K562 (cell line): Measurements from ENCODE around the gene ZNF428. TPM values are rescaled to one million over a fixed set of nuclear protein-coding genes. Genes with fewer than 3 reads are reported as not detected.
A peak's percentile ranks its signal among the peaks of the same experiment; 100 is the strongest.

ENCODE experiments used
- CXXC5 ChIP-seq: fragments of 250-450 bp; sonication (Bioruptor Pico); IDR thresholded peaks from 2 replicates; pipeline ENCODE4 v1.8.0; 2022; ENCODE audit warnings: inconsistent platforms, mild to moderate bottlenecking, moderate library complexity
- ESRRA ChIP-seq: fragments of 450-650 bp; IDR thresholded peaks from 2 replicates; pipeline ENCODE4 v1.6.1; 2014; ENCODE audit warnings: low read depth, mild to moderate bottlenecking, moderate library complexity, borderline replicate concordance
- ETS1 ChIP-seq: conservative IDR thresholded peaks from 2 replicates; pipeline ENCODE4 v1.6.1; 2011; ENCODE audit warnings: low read depth, mild to moderate bottlenecking, low read length; ENCODE audit not compliant: control insufficient read depth
- FOXK2 ChIP-seq, 2 experiments: fragments of 450-650 bp; IDR thresholded peaks in 1 of 2; conservative IDR thresholded peaks in 1 of 2; 2 replicates each; pipeline ENCODE4 v1.6.1; 2016; ENCODE audit warnings: low read depth in 2 of 2, mild to moderate bottlenecking in 1 of 2
- MTA1 ChIP-seq: fragments of 450-650 bp; IDR thresholded peaks from 2 replicates; pipeline ENCODE4 v1.6.1; 2017; ENCODE audit warnings: borderline replicate concordance
- NFYB ChIP-seq: IDR thresholded peaks from 2 replicates; pipeline ENCODE4 v1.6.1; 2011; ENCODE audit warnings: mild to moderate bottlenecking, moderate library complexity; ENCODE audit not compliant: insufficient read length; ENCODE audit errors: extremely low read depth
- OTX1 ChIP-seq: fragments of 450-650 bp; formaldehyde crosslinking; IDR thresholded peaks from 2 replicates; pipeline ENCODE4 v1.4.0; 2022; ENCODE audit warnings: mild to moderate bottlenecking
- PCBP1 ChIP-seq: fragments of 200-400 bp; formaldehyde crosslinking; IDR thresholded peaks from 2 replicates; pipeline ENCODE4 v1.6.1; 2018; ENCODE audit warnings: mild to moderate bottlenecking, low read depth, low read length; ENCODE audit not compliant: poor library complexity, severe bottlenecking
- RAD21 ChIP-seq, 2 experiments: fragments of 250-450 bp in 1 of 2; fragments of 450-650 bp in 1 of 2; sonication (Bioruptor Pico) in 1 of 2; formaldehyde crosslinking in 1 of 2; IDR thresholded peaks in 1 of 2; conservative IDR thresholded peaks in 1 of 2; 2 replicates each; pipeline versions ENCODE4 v1.4.0 to v1.8.0; 2020 to 2022; ENCODE audit warnings: mild to moderate bottlenecking in 2 of 2, moderate library complexity in 1 of 2
- SMAD1 ChIP-seq: fragments of 150-350 bp; IDR thresholded peaks from 2 replicates; pipeline ENCODE4 v1.6.1; 2014; ENCODE audit warnings: low read length, low read depth; ENCODE audit not compliant: partially characterized antibody
- SP2 ChIP-seq: IDR thresholded peaks from 2 replicates; pipeline ENCODE4 v1.6.1; 2011; ENCODE audit warnings: mild to moderate bottlenecking, low read depth, low read length, moderate library complexity; ENCODE audit not compliant: poor library complexity, severe bottlenecking; ENCODE audit errors: extremely low read depth
- TARDBP ChIP-seq: fragments of 450-650 bp; IDR thresholded peaks from 2 replicates; pipeline ENCODE4 v1.6.1; 2016
- TCF3 ChIP-seq: sonication (generic); formaldehyde crosslinking; IDR thresholded peaks from 2 replicates; pipeline ENCODE4 v1.4.0; 2020; ENCODE audit warnings: mild to moderate bottlenecking, missing genetic modification reagents
- TCF7L2 ChIP-seq: fragments of 150-350 bp; IDR thresholded peaks from 2 replicates; pipeline ENCODE4 v1.6.1; 2016; ENCODE audit warnings: low read depth, mild to moderate bottlenecking, low read length, moderate library complexity
- TRIM24 ChIP-seq, 2 experiments: fragments of 450-650 bp; IDR thresholded peaks; 2 replicates each; pipeline ENCODE4 v1.6.1; 2016
- TRIM28 ChIP-seq: fragments of 450-650 bp; IDR thresholded peaks from 2 replicates; pipeline ENCODE4 v1.6.1; 2017
- ZFX ChIP-seq: sonication (generic); formaldehyde crosslinking; IDR thresholded peaks from 2 replicates; pipeline ENCODE4 v1.8.0; 2022; ENCODE audit warnings: mild to moderate bottlenecking, missing genetic modification reagents, moderate library complexity
- ZNF232 ChIP-seq: sonication (generic); formaldehyde crosslinking; IDR thresholded peaks from 2 replicates; pipeline ENCODE4 v1.8.0; 2022; ENCODE audit warnings: mild to moderate bottlenecking, missing genetic modification reagents
- ZNF263 ChIP-seq: sonication (generic); formaldehyde crosslinking; IDR thresholded peaks from 2 replicates; pipeline ENCODE4 v1.8.0; 2022; ENCODE audit warnings: mild to moderate bottlenecking, missing genetic modification reagents, borderline replicate concordance
- ZNF79 ChIP-seq: fragments of 250-450 bp; sonication (Bioruptor Pico); IDR thresholded peaks from 2 replicates; pipeline ENCODE4 v1.4.0; 2020; ENCODE audit warnings: low read depth, mild to moderate bottlenecking, moderate library complexity
- polyA plus RNA-seq, 8 experiments: library from polyadenylated mRNA; depleted of rRNA in 4 of 8; stranded (reverse) in 5 of 8; unstranded in 3 of 8; fragments of >200 nt; fragmentation: Nextera tagmentation in 2 of 8; fragmentation: Illumina TruSeq in 1 of 8; extraction: Ambion mirVana in 2 of 8; extraction: Trizol in 1 of 8; gene quantifications; 2 replicates each; pipeline versions ENCODE4 v1.2.1 to v1.2.3, GENCODE V29; 2011 to 2014; ENCODE audit warnings: inconsistent platforms in 1 of 8, missing spikeins in 1 of 8
- total RNA-seq, 7 experiments: library from RNA; depleted of rRNA in 6 of 7; stranded (reverse); fragments of >200 nt in 6 of 7; fragmentation: Illumina TruSeq in 2 of 7; extraction: Trizol in 2 of 7; gene quantifications; 2 replicates each; pipeline versions ENCODE4 v1.2.1 to v1.2.3, GENCODE V29; 2011 to 2021; ENCODE audit warnings: low replicate concordance in 1 of 7
- TF ChIP-seq, protein P1 (sequence below): fragments of 450-650 bp; formaldehyde crosslinking; IDR thresholded peaks from 2 replicates; pipeline ENCODE4 v1.4.0; 2022; ENCODE audit warnings: mild to moderate bottlenecking, moderate library complexity
- TF ChIP-seq, protein P2 (sequence below): fragments of 200-400 bp; formaldehyde crosslinking; IDR thresholded peaks from 2 replicates; pipeline ENCODE4 v1.6.1; 2017; ENCODE audit warnings: mild to moderate bottlenecking, low read depth, low read length, moderate library complexity
- TF ChIP-seq, protein P3 (sequence below): sonication (generic); formaldehyde crosslinking; IDR thresholded peaks from 2 replicates; pipeline ENCODE4 v1.8.0; 2022; ENCODE audit warnings: mild to moderate bottlenecking, missing genetic modification reagents

ZNF428 gene
- total and polyA plus RNA-seq, 9 of the 15 experiments (the other 6 are each of a cell fraction or from before 2014, with no cell fraction given): 0.15 to 85.7 (median 15.9) TPM

DNA sequence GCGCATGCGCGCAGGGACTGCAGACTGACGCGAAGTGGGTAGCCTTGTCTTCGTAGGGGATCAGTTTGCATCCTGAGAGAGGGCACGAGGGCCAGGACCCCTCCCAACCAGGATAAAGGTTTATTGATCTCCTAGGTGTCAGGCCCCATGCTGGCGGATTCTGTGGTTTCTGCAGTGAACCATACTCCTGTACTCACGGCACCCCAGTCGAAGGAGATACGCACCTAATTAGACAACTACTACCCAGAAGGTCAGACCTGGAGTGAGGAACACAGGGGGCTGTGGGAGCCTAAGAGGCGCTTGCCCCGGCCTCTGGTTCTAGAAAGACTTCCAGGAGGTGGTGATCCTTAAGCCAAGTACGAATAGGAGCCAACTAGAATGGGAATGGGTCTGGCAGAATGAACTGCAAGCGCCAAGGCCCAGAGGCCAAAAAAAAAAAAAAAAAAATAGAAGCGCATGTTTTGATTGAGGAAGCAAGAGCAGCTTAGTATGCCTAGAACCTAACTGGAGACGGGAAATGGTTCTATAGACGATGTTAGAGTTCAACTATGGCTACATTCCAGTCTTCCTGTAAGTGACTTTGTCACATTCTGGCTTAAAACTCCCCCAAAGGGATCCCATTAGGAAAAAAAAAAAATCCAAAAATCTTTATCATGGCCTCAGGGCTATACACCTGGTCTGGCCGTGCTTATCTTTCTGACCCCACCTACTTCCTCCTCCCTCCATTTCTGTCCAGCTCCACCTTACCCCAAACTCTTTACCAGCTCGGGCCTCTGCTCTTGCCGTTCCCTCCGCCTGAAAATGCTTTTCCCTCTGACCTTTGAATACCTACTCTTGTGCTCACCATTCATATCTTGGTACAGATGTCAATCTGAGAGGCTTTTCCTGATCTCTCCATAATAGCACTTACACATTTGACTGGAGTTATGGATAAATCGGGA lies 902 bp upstream of the ZNF428 start (continued):
- 0 out of 2 replicates have a peak, but pooled peaks have one; percentile 11 for TF ChIP-seq ETS1
- no peak for TF ChIP-seq PCBP1
- no peak for TF ChIP-seq OTX1 (CRISPR knock-in tag)
- peak; percentile 41; the same call in 1 of the 2 replicates for TF ChIP-seq TCF3
- TF ChIP-seq FOXK2 (conservative IDR thresholded peaks at IDR 0.05 in 1 of 2, IDR thresholded peaks at IDR 0.05 in 1 of 2; ENCODE audit: low read depth in 2 of 2): no peak
- TF ChIP-seq SMAD1: no peak
- TF ChIP-seq ESRRA: peak; percentile 25; the same call in 1 of the 2 replicates
- TF ChIP-seq MTA1: no peak
- TF ChIP-seq TCF7L2: no peak
- TF ChIP-seq, protein P1, sequence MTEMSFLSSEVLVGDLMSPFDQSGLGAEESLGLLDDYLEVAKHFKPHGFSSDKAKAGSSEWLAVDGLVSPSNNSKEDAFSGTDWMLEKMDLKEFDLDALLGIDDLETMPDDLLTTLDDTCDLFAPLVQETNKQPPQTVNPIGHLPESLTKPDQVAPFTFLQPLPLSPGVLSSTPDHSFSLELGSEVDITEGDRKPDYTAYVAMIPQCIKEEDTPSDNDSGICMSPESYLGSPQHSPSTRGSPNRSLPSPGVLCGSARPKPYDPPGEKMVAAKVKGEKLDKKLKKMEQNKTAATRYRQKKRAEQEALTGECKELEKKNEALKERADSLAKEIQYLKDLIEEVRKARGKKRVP: no peak
- no peak for TF ChIP-seq TRIM28
- no peak for TF ChIP-seq ZFX (CRISPR knock-in tag)
- TF ChIP-seq, protein P2, sequence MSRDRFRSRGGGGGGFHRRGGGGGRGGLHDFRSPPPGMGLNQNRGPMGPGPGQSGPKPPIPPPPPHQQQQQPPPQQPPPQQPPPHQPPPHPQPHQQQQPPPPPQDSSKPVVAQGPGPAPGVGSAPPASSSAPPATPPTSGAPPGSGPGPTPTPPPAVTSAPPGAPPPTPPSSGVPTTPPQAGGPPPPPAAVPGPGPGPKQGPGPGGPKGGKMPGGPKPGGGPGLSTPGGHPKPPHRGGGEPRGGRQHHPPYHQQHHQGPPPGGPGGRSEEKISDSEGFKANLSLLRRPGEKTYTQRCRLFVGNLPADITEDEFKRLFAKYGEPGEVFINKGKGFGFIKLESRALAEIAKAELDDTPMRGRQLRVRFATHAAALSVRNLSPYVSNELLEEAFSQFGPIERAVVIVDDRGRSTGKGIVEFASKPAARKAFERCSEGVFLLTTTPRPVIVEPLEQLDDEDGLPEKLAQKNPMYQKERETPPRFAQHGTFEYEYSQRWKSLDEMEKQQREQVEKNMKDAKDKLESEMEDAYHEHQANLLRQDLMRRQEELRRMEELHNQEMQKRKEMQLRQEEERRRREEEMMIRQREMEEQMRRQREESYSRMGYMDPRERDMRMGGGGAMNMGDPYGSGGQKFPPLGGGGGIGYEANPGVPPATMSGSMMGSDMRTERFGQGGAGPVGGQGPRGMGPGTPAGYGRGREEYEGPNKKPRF: no peak
- no peak for TF ChIP-seq RAD21 (CRISPR knock-in tag; conservative IDR thresholded peaks at IDR 0.05 in 1 of 2, IDR thresholded peaks at IDR 0.05 in 1 of 2)
- peak; percentile 33; the same call in 1 of the 2 replicates for TF ChIP-seq CXXC5 (CRISPR knock-in tag)
- no peak for TF ChIP-seq ZNF263 (CRISPR knock-in tag)
- peak in 1 of 2 experiments; percentile 35; a peak in 1 of 4 replicates for TF ChIP-seq TRIM24 (IDR thresholded peaks at IDR 0.05)
- no peak for TF ChIP-seq NFYB
- TF ChIP-seq, protein P3, sequence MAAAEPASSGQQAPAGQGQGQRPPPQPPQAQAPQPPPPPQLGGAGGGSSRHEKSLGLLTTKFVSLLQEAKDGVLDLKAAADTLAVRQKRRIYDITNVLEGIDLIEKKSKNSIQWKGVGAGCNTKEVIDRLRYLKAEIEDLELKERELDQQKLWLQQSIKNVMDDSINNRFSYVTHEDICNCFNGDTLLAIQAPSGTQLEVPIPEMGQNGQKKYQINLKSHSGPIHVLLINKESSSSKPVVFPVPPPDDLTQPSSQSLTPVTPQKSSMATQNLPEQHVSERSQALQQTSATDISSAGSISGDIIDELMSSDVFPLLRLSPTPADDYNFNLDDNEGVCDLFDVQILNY: no peak
- TF ChIP-seq ZNF79 (CRISPR knock-in tag): no peak
- TF ChIP-seq ZNF232 (CRISPR knock-in tag): no peak
- no peak for TF ChIP-seq SP2
- TF ChIP-seq TARDBP: no peak
